IMR-90 (cell line): ENCODE data around the gene PPM1F. TPM values are rescaled to one million over a fixed set of nuclear protein-coding genes. Genes with fewer than 3 reads are reported as not detected.

Experiments
- ATAC-seq: fragments of 200-7000 bp; cut with Tn5 transposase; 2 replicates; pipeline ENCODE4 v1.9.1; 2020; ENCODE audit warnings: low read depth, mild to moderate bottlenecking, moderate library complexity
- BruUV-seq: library from RNA; stranded (reverse); fragments of 400-500 nt; replicated peaks from 2 replicates; lab custom pipeline; 2021; lab: Mats Ljungman, UMichigan
- CTCF ChIA-PET: fragments of 300-600 bp; formaldehyde crosslinking; extraction: SDS; loops from one replicate; lab custom pipeline; 2021; ENCODE audit warnings: antibody characterized with exemption; lab: Yijun Ruan, JAX
- POLR2A ChIA-PET: fragments of 300-600 bp; sonication (Branson Sonifier 250); formaldehyde crosslinking; loops from one replicate; lab custom pipeline; 2022; ENCODE audit warnings: antibody characterized with exemption; ENCODE audit not compliant: unreplicated experiment; lab: Charles Lee
- DNase-seq: peaks from one replicate; pipeline ENCODE4 v3.0.0; 2013
- H2AFZ ChIP-seq: replicated peaks from 2 replicates; pipeline ENCODE3; 2013; ENCODE audit warnings: low read length, mild to moderate bottlenecking; ENCODE audit not compliant: poor library complexity
- H2AK5ac ChIP-seq: 2 replicates; pipeline ENCODE4 v1.6.1; 2013; ENCODE audit warnings: low read depth, low read length, inconsistent platforms
- H2AK9ac ChIP-seq: replicated peaks from 2 replicates; pipeline ENCODE3; 2013; ENCODE audit warnings: mild to moderate bottlenecking, low read depth, low read length, moderate library complexity; ENCODE audit not compliant: poor library complexity
- H2BK120ac ChIP-seq: 2 replicates; pipeline ENCODE4 v1.6.1; 2013; ENCODE audit warnings: low read depth, low read length, inconsistent platforms
- H2BK15ac ChIP-seq: 3 replicates; pipeline ENCODE4 v1.6.1; 2013; ENCODE audit warnings: low read depth, low read length, inconsistent platforms
- H2BK20ac ChIP-seq: 2 replicates; pipeline ENCODE4 v1.6.1; 2013; ENCODE audit warnings: low read depth, mild to moderate bottlenecking, inconsistent platforms, low read length, moderate library complexity
- H2BK5ac ChIP-seq: 2 replicates; pipeline ENCODE4 v1.6.1; 2013; ENCODE audit warnings: mild to moderate bottlenecking, low read depth, low read length, inconsistent platforms; ENCODE audit not compliant: poor library complexity, severe bottlenecking
- H3K14ac ChIP-seq: replicated peaks from 2 replicates; pipeline ENCODE4 v1.6.1; 2013; ENCODE audit warnings: low read depth, low read length, inconsistent platforms
- H3K18ac ChIP-seq: 2 replicates; pipeline ENCODE4 v1.6.1; 2013; ENCODE audit warnings: low read depth, low read length, control low read depth
- H3K23ac ChIP-seq: 2 replicates; pipeline ENCODE4 v1.6.1; 2013; ENCODE audit warnings: low read depth, low read length, inconsistent platforms
- H3K27ac ChIP-seq: 2 replicates; pipeline ENCODE4 v1.5.1; 2013; ENCODE audit warnings: mild to moderate bottlenecking, control low read depth, low read length; ENCODE audit not compliant: insufficient read depth
- H3K27me3 ChIP-seq: 2 replicates; pipeline ENCODE4 v1.6.1; 2013; ENCODE audit warnings: low read length; ENCODE audit not compliant: control insufficient read depth, insufficient read depth
- H3K36me3 ChIP-seq: 2 replicates; pipeline ENCODE4 v1.6.1; 2013; ENCODE audit warnings: low read length, mixed read lengths; ENCODE audit not compliant: control insufficient read depth, insufficient read depth
- H3K4ac ChIP-seq: 2 replicates; pipeline ENCODE4 v1.6.1; 2013; ENCODE audit warnings: low read depth, low read length, inconsistent platforms
- H3K4me1 ChIP-seq: 2 replicates; pipeline ENCODE4 v1.6.1; 2013; ENCODE audit warnings: low read length, mixed read lengths; ENCODE audit not compliant: control insufficient read depth, insufficient read depth
- H3K4me2 ChIP-seq: 2 replicates; pipeline ENCODE4 v1.6.1; 2013; ENCODE audit warnings: low read depth, mild to moderate bottlenecking, control low read depth, low read length, moderate library complexity
- H3K4me3 ChIP-seq: 2 replicates; pipeline ENCODE4 v1.5.1; 2013; ENCODE audit warnings: low read depth, mild to moderate bottlenecking, control low read depth, low read length, moderate library complexity; ENCODE audit not compliant: insufficient read depth
- H3K56ac ChIP-seq: 2 replicates; pipeline ENCODE4 v1.6.1; 2013; ENCODE audit warnings: low read length, inconsistent platforms; ENCODE audit not compliant: insufficient read depth; ENCODE audit errors: extremely low read depth
- H3K79me1 ChIP-seq, 2 experiments: 2 replicates each; pipeline ENCODE4 v1.6.1; 2013; ENCODE audit warnings: low read length in 2 of 2, inconsistent platforms in 1 of 2, low read depth in 1 of 2
- H3K9ac ChIP-seq: 2 replicates; pipeline ENCODE4 v1.6.1; 2013; ENCODE audit warnings: low read depth, low read length, control low read depth
- H3K9me1 ChIP-seq: 2 replicates; pipeline ENCODE4 v1.6.1; 2013; ENCODE audit warnings: low read length, inconsistent platforms; ENCODE audit not compliant: insufficient read depth
- H3K9me3 ChIP-seq: 2 replicates; pipeline ENCODE4 v1.6.1; 2013; ENCODE audit warnings: low read length; ENCODE audit not compliant: control insufficient read depth, insufficient read depth
- H4K20me1 ChIP-seq: 2 replicates; pipeline ENCODE4 v1.6.1; 2013; ENCODE audit warnings: low read length, inconsistent platforms; ENCODE audit not compliant: insufficient read depth
- H4K5ac ChIP-seq: 2 replicates; pipeline ENCODE4 v1.6.1; 2013; ENCODE audit warnings: mild to moderate bottlenecking, low read depth, low read length, control low read depth
- H4K8ac ChIP-seq, 2 experiments: 2 replicates each; pipeline ENCODE4 v1.6.1; 2013; ENCODE audit warnings: low read depth in 2 of 2, low read length in 2 of 2, control low read depth in 1 of 2, inconsistent platforms in 1 of 2
- H4K91ac ChIP-seq: 2 replicates; pipeline ENCODE4 v1.6.1; 2013; ENCODE audit warnings: low read depth, low read length, inconsistent platforms; ENCODE audit not compliant: insufficient read depth
- BHLHE40 ChIP-seq: fragments of 150-350 bp; IDR thresholded peaks from 2 replicates; pipeline ENCODE4 v1.6.1; 2016; ENCODE audit warnings: mild to moderate bottlenecking, low read depth, low read length
- CEBPB ChIP-seq: IDR thresholded peaks from 2 replicates; pipeline ENCODE4 v1.6.1; 2012; ENCODE audit warnings: low read depth, low read length, improper control_type of control experiment
- CHD1 ChIP-seq: IDR thresholded peaks from 2 replicates; pipeline ENCODE4 v1.6.1; 2012; ENCODE audit warnings: low read depth, low read length, improper control_type of control experiment
- MAZ ChIP-seq: IDR thresholded peaks from 2 replicates; pipeline ENCODE4 v1.6.1; 2012; ENCODE audit warnings: low read depth, mild to moderate bottlenecking, low read length, improper control_type of control experiment, moderate library complexity, borderline replicate concordance
- POLR2A ChIP-seq: IDR thresholded peaks from 2 replicates; pipeline ENCODE4 v1.6.1; 2012; ENCODE audit warnings: mild to moderate bottlenecking, low read depth, low read length
- SMC3 ChIP-seq: fragments of 150-350 bp; IDR thresholded peaks from 2 replicates; pipeline ENCODE4 v1.6.1; 2016; ENCODE audit warnings: low read depth, mild to moderate bottlenecking, antibody characterized with exemption, low read length, moderate library complexity
- WGBS, 2 experiments: methylation state at CpG; one replicate each; pipeline versions ENCODE4 v1.1.5 to v1.1.7; 2013; ENCODE audit warnings: missing lambda C conversion rate in 2 of 2; ENCODE audit not compliant: insufficient read length in 1 of 2; ENCODE audit errors: extremely low coverage in 2 of 2; 5-methylcytosine and 5-hydroxymethylcytosine counted together
- dilution Hi-C: fragments of 300-500 bp; cut with HindIII; formaldehyde crosslinking; loops from one replicate; pipeline ENCODE4 v1.14.3; 2018; ENCODE audit warnings: low sequenced_read_pairs; ENCODE audit not compliant: unreplicated experiment
- in situ Hi-C: fragments of 300-500 bp; cut with MboI; formaldehyde crosslinking; loops from 3 replicates; pipeline ENCODE4 v1.14.3; 2019; ENCODE audit warnings: low sequenced_read_pairs, inconsistent platforms, mixed read lengths
- intact Hi-C: fragments of 100-400 bp; cut with micrococcal nuclease; formaldehyde crosslinking; loops from 2 replicates; pipeline ENCODE4 v1.10.0; 2022
- polyA plus RNA-seq, 3 experiments: library from polyadenylated mRNA; depleted of rRNA; stranded (reverse); fragments of >200 nt; gene quantifications; 2 replicates each; pipeline ENCODE4 v1.2.3, GENCODE V29; 2012; ENCODE audit warnings: low replicate concordance in 1 of 3
- total RNA-seq: library from RNA; depleted of rRNA; stranded (reverse); fragments of >200 nt; gene quantifications from 2 replicates; pipeline ENCODE4 v1.2.3, GENCODE V29; 2012
- TF ChIP-seq, protein P1 (sequence below): fragments of 150-350 bp; IDR thresholded peaks from 2 replicates; pipeline ENCODE4 v1.6.1; 2017; ENCODE audit warnings: mild to moderate bottlenecking, antibody characterized with exemption, low read length, low read depth
- TF ChIP-seq, protein P2 (sequence below): fragments of 150-350 bp; IDR thresholded peaks from 2 replicates; pipeline ENCODE4 v1.6.1; 2016; ENCODE audit warnings: low read depth, mild to moderate bottlenecking, low read length, moderate library complexity, borderline replicate concordance
- TF ChIP-seq, protein P3 (sequence below): conservative IDR thresholded peaks from 2 replicates; pipeline ENCODE4 v1.5.1; 2012; ENCODE audit warnings: mild to moderate bottlenecking, low read depth, low read length, improper control_type of control experiment

PPM1F gene
- total and polyA plus RNA-seq, 2 of the 4 experiments (the other 2 are of a cell fraction): 20.8 to 30.3 TPM

DNA sequence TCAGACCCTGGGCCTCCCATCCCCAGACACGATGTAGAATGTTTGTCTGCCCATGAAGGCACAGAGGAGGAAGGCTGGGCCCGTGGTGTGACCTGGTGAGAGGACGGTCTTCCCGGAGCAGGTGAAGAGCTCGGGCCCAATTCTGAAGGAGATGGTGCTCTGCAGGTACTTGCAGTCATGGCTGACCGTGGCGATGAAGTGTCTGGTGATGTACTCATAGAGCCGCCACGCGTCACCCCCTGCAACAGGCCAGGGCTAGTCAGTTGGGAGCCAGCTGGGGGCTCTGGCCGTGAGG lies 10.0 kb upstream of the PPM1F start:
- Histone ChIP-seq H3K9me1 (no peaks in the 10 kb centered on the region), H3K23ac (no peak overlapping the region), H2BK15ac (no peak overlapping the region), H3K9ac (no peak overlapping the region), H2BK20ac (no peak overlapping the region), H4K8ac (no peak overlapping the region), H2AK5ac (no peak overlapping the region), H3K36me3 (peaks cover 78% of the 10 kb centered on the region), H2AK9ac (peak overlapping the region; percentile 16), H2BK5ac (no peak overlapping the region), H3K56ac (no peak overlapping the region), H3K4me2 (no peak overlapping the region), H3K14ac (no peak overlapping the region), H3K18ac (no peak overlapping the region), H3K27ac (no peak overlapping the region), H3K4me1 (no peaks in the 10 kb centered on the region), H3K79me1 (0 out of 4 replicates have a peak, but pooled peaks cover 0 to 2% of the 10 kb centered on the region in 2 experiments), H4K5ac (no peak overlapping the region), H3K4ac (no peak overlapping the region), H4K20me1 (no peaks in the 10 kb centered on the region; the same call in 1 of the 2 replicates), H3K9me3 (no peaks in the 10 kb centered on the region), H3K4me3 (no peak overlapping the region), H4K91ac (no peak overlapping the region), H2AFZ (no peak overlapping the region), H3K27me3 (no peaks in the 10 kb centered on the region), H2BK120ac (no peak overlapping the region)
- BruUV-seq: no TSS peak
- intact Hi-C loops (no loop called here), dilution Hi-C loops (no loop called here), in situ Hi-C loops (no loop called here)
- ChIA-PET POLR2A (no interaction called here), CTCF (interaction anchor here (1.0 kb wide), 1 partner anchor 10 kb away, joined by 3 read pairs; no protein-coding TSS in a partner anchor)
- DNase-seq: no peak
- WGBS, 2 experiments: 97% methylated on average over 5 of the region's 11 CpGs; no CpG with 5 or more reads in 1 of the 2 experiments
- TF ChIP-seq POLR2A: no peak
- no peak for TF ChIP-seq BHLHE40
- TF ChIP-seq MAZ: no peak
- TF ChIP-seq, protein P1, sequence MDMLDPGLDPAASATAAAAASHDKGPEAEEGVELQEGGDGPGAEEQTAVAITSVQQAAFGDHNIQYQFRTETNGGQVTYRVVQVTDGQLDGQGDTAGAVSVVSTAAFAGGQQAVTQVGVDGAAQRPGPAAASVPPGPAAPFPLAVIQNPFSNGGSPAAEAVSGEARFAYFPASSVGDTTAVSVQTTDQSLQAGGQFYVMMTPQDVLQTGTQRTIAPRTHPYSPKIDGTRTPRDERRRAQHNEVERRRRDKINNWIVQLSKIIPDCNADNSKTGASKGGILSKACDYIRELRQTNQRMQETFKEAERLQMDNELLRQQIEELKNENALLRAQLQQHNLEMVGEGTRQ: no peak
- TF ChIP-seq CHD1: no peak
- TF ChIP-seq SMC3: no peak
- TF ChIP-seq, protein P2, sequence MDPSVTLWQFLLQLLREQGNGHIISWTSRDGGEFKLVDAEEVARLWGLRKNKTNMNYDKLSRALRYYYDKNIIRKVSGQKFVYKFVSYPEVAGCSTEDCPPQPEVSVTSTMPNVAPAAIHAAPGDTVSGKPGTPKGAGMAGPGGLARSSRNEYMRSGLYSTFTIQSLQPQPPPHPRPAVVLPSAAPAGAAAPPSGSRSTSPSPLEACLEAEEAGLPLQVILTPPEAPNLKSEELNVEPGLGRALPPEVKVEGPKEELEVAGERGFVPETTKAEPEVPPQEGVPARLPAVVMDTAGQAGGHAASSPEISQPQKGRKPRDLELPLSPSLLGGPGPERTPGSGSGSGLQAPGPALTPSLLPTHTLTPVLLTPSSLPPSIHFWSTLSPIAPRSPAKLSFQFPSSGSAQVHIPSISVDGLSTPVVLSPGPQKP: no peak
- TF ChIP-seq, protein P3, sequence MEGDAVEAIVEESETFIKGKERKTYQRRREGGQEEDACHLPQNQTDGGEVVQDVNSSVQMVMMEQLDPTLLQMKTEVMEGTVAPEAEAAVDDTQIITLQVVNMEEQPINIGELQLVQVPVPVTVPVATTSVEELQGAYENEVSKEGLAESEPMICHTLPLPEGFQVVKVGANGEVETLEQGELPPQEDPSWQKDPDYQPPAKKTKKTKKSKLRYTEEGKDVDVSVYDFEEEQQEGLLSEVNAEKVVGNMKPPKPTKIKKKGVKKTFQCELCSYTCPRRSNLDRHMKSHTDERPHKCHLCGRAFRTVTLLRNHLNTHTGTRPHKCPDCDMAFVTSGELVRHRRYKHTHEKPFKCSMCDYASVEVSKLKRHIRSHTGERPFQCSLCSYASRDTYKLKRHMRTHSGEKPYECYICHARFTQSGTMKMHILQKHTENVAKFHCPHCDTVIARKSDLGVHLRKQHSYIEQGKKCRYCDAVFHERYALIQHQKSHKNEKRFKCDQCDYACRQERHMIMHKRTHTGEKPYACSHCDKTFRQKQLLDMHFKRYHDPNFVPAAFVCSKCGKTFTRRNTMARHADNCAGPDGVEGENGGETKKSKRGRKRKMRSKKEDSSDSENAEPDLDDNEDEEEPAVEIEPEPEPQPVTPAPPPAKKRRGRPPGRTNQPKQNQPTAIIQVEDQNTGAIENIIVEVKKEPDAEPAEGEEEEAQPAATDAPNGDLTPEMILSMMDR: no peak
- no peak for TF ChIP-seq CEBPB
- no peak for ATAC-seq
